Testis (tissue), 3 donors: Measurements from ENCODE around the gene CD83. TPM values are rescaled to one million over a fixed set of nuclear protein-coding genes. Genes with fewer than 3 reads are reported as not detected.

Experiments
- DNase-seq: peaks from one replicate; pipeline ENCODE4 v3.0.0-alpha.2; 2019
- H3K27ac ChIP-seq, 2 donors: fragments of 200-600 bp; sonication (generic); one replicate each; pipeline ENCODE4 v1.5.1; 2019
- H3K27me3 ChIP-seq: fragments of 200-600 bp; sonication (generic); one replicate; pipeline ENCODE4 v1.5.1; 2019
- H3K36me3 ChIP-seq: fragments of 200-600 bp; sonication (generic); one replicate; pipeline ENCODE4 v1.5.1; 2017; ENCODE audit warnings: low read depth; ENCODE audit errors: missing control alignments
- H3K4me1 ChIP-seq: fragments of 200-600 bp; sonication (generic); one replicate; pipeline ENCODE4 v1.5.1; 2019
- H3K4me3 ChIP-seq, 2 donors: fragments of 200-600 bp; sonication (generic); one replicate each; pipeline ENCODE4 v1.5.1; 2017 to 2019
- H3K9me3 ChIP-seq: fragments of 200-600 bp; sonication (generic); one replicate; pipeline ENCODE4 v1.5.1; 2017
- POLR2A ChIP-seq: fragments of 450-650 bp; IDR thresholded peaks from one replicate; pipeline ENCODE4 v1.6.1; 2017; ENCODE audit warnings: antibody characterized with exemption, mild to moderate bottlenecking, moderate library complexity
- WGBS, 2 donors: methylation state at CpG; one replicate each; pipeline ENCODE4 v1.1.5; 2018; 5-methylcytosine and 5-hydroxymethylcytosine counted together
- intact Hi-C: fragments of 100-400 bp; cut with DNase I; formaldehyde crosslinking; loops from one replicate; pipeline ENCODE4 v1.15.1; 2023; ENCODE audit warnings: low total_unique reads
- polyA plus RNA-seq: library from polyadenylated mRNA; stranded (reverse); fragments of 350-450 nt; fragmentation: Illumina TruSeq; extraction: RNeasy Lipid Tissue Mini Kit (QIAGEN cat#74804); gene quantifications from one replicate; pipeline ENCODE4 v1.2.3, GENCODE V29; 2014; ENCODE audit warnings: low read depth, low replicate concordance; ENCODE audit not compliant: insufficient read depth
- total RNA-seq, 2 donors: library from RNA; depleted of rRNA; stranded (reverse); fragments of >200 nt; gene quantifications; one replicate each; pipeline ENCODE4 v1.2.3, GENCODE V29; 2016
- TF ChIP-seq, protein P1 (sequence below), 3 experiments: fragments of 450-650 bp in 2 of 3; fragments of 200-600 bp in 1 of 3; sonication (generic) in 1 of 3; IDR thresholded peaks; one replicate each; pipeline ENCODE4 v1.5.1; 2016 to 2019; ENCODE audit warnings: antibody characterized with exemption in 3 of 3, mild to moderate bottlenecking in 2 of 3, moderate library complexity in 1 of 3

CD83 gene
- total and polyA plus RNA-seq, 3 donors from 2014 or later: 5.6 to 12.2 (median 6.2) TPM

DNA sequence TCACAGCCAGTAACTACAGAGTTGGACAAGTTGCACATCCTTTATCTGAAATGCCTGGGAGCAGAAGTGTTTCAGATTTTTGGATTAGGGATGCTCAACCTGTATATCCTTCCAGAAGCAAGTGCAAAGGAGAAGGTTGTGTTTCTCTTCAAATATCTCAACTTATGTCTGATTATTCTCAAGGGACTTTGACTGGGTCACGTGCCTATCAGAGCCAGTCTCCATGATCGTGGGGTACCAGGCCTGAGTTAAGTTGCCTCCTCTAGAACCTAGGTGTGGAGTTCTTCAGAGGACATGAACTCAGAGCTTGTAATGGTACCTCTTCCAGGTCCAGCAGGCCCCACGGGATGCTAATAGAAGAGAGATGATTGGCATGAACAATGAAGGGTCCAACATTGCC, 7.8 kb downstream of the CD83 start:
- 79 to 80% methylated on average over 3 of the region's 3 CpGs for WGBS, 2 donors
- Histone ChIP-seq H3K27me3 (no peaks in the 10 kb centered on the region), H3K4me3 (no peak overlapping the region), H3K9me3 (no peaks in the 10 kb centered on the region), H3K36me3 (no peaks in the 10 kb centered on the region), H3K27ac (no peak overlapping the region), H3K4me1 (no peaks in the 10 kb centered on the region)
- TF ChIP-seq POLR2A: no peak
- TF ChIP-seq, protein P1, sequence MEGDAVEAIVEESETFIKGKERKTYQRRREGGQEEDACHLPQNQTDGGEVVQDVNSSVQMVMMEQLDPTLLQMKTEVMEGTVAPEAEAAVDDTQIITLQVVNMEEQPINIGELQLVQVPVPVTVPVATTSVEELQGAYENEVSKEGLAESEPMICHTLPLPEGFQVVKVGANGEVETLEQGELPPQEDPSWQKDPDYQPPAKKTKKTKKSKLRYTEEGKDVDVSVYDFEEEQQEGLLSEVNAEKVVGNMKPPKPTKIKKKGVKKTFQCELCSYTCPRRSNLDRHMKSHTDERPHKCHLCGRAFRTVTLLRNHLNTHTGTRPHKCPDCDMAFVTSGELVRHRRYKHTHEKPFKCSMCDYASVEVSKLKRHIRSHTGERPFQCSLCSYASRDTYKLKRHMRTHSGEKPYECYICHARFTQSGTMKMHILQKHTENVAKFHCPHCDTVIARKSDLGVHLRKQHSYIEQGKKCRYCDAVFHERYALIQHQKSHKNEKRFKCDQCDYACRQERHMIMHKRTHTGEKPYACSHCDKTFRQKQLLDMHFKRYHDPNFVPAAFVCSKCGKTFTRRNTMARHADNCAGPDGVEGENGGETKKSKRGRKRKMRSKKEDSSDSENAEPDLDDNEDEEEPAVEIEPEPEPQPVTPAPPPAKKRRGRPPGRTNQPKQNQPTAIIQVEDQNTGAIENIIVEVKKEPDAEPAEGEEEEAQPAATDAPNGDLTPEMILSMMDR (IDR thresholded peaks at IDR 0.05): no peak
- intact Hi-C loops: no loop called here
- DNase-seq: no peak

DNA sequence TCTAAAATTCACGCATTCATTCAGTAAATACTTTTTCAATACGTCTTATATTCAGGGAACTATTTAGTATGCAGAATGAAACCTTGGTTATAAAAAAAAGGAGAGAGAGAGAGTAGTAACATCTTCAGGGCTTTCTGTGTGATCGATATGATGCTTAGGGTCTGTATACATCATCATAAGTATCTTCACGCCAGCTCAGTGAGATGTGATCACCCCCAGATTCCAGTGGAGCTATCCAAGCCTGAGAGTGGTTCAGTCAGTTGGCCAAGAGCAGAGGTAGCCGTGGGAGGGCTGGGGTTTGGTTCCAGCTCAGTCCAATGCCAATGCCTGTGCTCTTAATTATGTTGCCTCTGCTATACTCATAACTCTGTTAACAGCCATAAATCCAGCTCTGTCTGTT, 8.6 kb downstream of the CD83 start:
- Histone ChIP-seq H3K4me1 (no peaks in the 10 kb centered on the region), H3K9me3 (no peaks in the 10 kb centered on the region), H3K27ac (no peak overlapping the region), H3K4me3 (no peak overlapping the region), H3K36me3 (no peaks in the 10 kb centered on the region), H3K27me3 (no peaks in the 10 kb centered on the region)
- intact Hi-C loops: no loop called here
- DNase-seq: no peak
- WGBS, 2 donors: 88 to 95% methylated on average over 5 of the region's 5 CpGs
- TF ChIP-seq POLR2A: no peak
- TF ChIP-seq, protein P1 (IDR thresholded peaks at IDR 0.05): no peak

DNA sequence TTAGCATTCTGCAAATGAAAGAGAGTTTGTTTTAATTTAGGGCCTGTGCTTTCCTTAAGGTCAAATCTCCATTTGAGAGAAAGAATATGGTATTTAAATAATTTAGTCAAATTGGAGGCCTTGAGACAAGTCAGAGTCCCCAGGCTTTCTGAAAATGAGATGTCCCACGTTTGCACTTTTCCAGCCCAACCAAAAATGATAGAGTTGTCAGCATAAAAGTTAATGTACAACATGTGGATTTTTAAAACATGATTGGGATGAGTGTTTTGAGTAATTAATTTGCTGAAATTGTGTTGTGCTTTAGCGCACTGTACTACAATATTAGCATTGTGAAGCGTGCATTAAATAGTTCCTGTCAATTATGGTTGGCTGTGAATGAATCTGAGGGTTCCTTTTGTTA, 10.0 kb downstream of the CD83 start:
- no peaks in the 10 kb centered on the region for H3K9me3 ChIP-seq
- no peaks in the 10 kb centered on the region for H3K36me3 ChIP-seq
- no peak overlapping the region for H3K27ac ChIP-seq
- no peaks in the 10 kb centered on the region for H3K27me3 ChIP-seq
- TF ChIP-seq, protein P1 (IDR thresholded peaks at IDR 0.05): no peak
- TF ChIP-seq POLR2A: no peak
- no peak for DNase-seq
- WGBS, 2 donors: 55 to 71% methylated on average over 3 of the region's 3 CpGs
- no peaks in the 10 kb centered on the region for H3K4me1 ChIP-seq
- intact Hi-C loops: no loop called here
- H3K4me3 ChIP-seq: no peak overlapping the region

DNA sequence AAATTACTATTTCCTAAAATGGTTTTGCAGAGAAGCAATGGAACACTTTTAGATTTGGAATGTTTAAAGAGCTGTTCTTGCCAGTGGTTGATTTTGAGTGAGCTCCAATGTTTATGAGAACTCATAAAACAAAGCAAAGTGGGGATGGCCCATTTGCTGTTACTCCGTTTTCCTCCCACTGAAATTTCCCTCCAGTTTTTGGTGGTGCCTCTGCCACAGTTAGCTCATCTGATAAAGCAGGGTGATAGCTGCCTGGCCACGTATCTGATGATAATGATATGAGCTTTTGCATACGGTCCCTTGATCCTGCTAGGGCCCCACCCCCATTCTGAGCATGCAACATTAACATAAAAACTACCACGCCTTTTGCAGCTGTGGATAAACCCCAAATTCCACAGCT, 10.4 kb downstream of the CD83 start:
- WGBS, 2 donors: 66 to 71% methylated on average over 4 of the region's 4 CpGs
- Histone ChIP-seq H3K36me3 (no peaks in the 10 kb centered on the region), H3K27me3 (no peaks in the 10 kb centered on the region), H3K27ac (no peak overlapping the region), H3K4me3 (no peak overlapping the region), H3K4me1 (no peaks in the 10 kb centered on the region), H3K9me3 (no peaks in the 10 kb centered on the region)
- DNase-seq: no peak
- intact Hi-C loops: no loop called here
- TF ChIP-seq, protein P1 (IDR thresholded peaks at IDR 0.05): no peak
- TF ChIP-seq POLR2A: no peak

DNA sequence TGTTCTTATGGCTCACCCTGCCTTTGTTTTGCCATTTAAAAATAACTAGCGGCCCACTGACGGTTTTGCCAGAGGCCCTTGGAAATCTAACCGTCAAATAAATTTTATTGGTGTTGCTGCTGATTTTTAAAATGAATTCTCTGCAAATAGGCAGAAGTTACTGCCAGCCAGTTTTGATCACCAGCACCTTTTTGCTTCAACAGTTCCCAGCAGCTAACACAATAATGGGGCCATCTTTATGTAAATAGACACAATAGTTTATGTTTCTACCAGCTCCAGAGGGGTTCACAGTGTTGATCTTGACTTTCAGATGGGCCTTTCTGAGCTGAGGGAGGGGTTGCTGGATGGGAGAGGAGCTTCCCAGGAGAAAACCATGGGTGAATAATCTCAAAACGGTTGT, 11.2 kb downstream of the CD83 start:
- DNase-seq: no peak
- Histone ChIP-seq H3K27ac (no peak overlapping the region), H3K4me3 (no peak overlapping the region), H3K36me3 (no peaks in the 10 kb centered on the region), H3K9me3 (no peaks in the 10 kb centered on the region), H3K27me3 (no peaks in the 10 kb centered on the region), H3K4me1 (no peaks in the 10 kb centered on the region)
- WGBS, 2 donors: 84 to 89% methylated on average over 4 of the region's 4 CpGs
- TF ChIP-seq, protein P1 (IDR thresholded peaks at IDR 0.05): no peak
- no peak for TF ChIP-seq POLR2A
- intact Hi-C loops: no loop called here
